ENCODE data around the gene PNPLA7. TPM values are rescaled to one million over a fixed set of nuclear protein-coding genes. Genes with fewer than 3 reads are reported as not detected.
"Not testable (repeated sequence)": the region's sequence is repeated elsewhere in the genome, so short reads cannot be mapped to it uniquely, and the experiment has no call there.

Gene PNPLA7
- total RNA-seq, 2 experiments from 2014 or later: 4.5 to 5.0 TPM

- no peak overlapping the region for H3K4me3 Mint-ChIP-seq
- POLR2A ChIA-PET: interaction anchor here (0.6 kb wide), 1 partner anchor 435 kb away, joined by 3 read pairs; no protein-coding TSS in a partner anchor
- no peak overlapping the region for H3K27ac Mint-ChIP-seq
- DNase-seq: no peak
- H3K27me3 Mint-ChIP-seq: peaks cover 3% of the 10 kb centered on the region
- CTCF ChIA-PET: interaction anchor here (0.6 to 1.4 kb wide), 2 partner anchors 62 to 108 kb away, joined by 3 to 4 read pairs; partner anchors contain the start of genes EXD3 and NOXA1
- peaks cover 18% of the 10 kb centered on the region for H3K4me1 Mint-ChIP-seq
- H3K9me3 Mint-ChIP-seq: peaks cover 2% of the 10 kb centered on the region
- peaks cover 3% of the 10 kb centered on the region for H3K36me3 Mint-ChIP-seq (ENCODE audit: low read depth)
Measured at GRCh38 chr9:137531099-137531765, 19.0 kb downstream of the PNPLA7 start.

- no peak for DNase-seq
- CTCF ChIA-PET: interaction anchor here (0.6 kb wide), 1 partner anchor 61 kb away, joined by 3 read pairs; no protein-coding TSS in a partner anchor
- Mint-ChIP-seq H3K27ac (no peak overlapping the region), H3K9me3 (no peaks in the 10 kb centered on the region), H3K4me3 (no peak overlapping the region), H3K36me3 (ENCODE audit: low read depth) (no peaks in the 10 kb centered on the region), H3K4me1 (peaks cover 16% of the 10 kb centered on the region), H3K27me3 (peaks cover 3% of the 10 kb centered on the region)
- POLR2A ChIA-PET: no interaction called here
Measured at GRCh38 chr9:137530331-137530730, 19.9 kb downstream of the PNPLA7 start.

GRCh38 chr9:137524981-137525317 lies 25.3 kb downstream of the PNPLA7 start:
- POLR2A ChIA-PET: no interaction called here
- Mint-ChIP-seq H3K36me3 (ENCODE audit: low read depth) (no peaks in the 10 kb centered on the region), H3K4me1 (peaks cover 2% of the 10 kb centered on the region)

GRCh38 chr9:137524161-137524980 lies 25.8 kb downstream of the PNPLA7 start:
- DNase-seq: no peak
- H3K9me3 Mint-ChIP-seq: no peaks in the 10 kb centered on the region
- peaks cover 2% of the 10 kb centered on the region for H3K4me1 Mint-ChIP-seq
- ChIA-PET POLR2A (no interaction called here), CTCF (interaction anchor here (0.9 to 2.4 kb wide), 3 partner anchors 10 to 102 kb away, joined by 3 to 7 read pairs (median 5); partner anchors contain the start of genes EXD3 and NOXA1)
- peaks cover 3% of the 10 kb centered on the region for H3K27me3 Mint-ChIP-seq
- H3K27ac Mint-ChIP-seq: no peak overlapping the region
- H3K36me3 Mint-ChIP-seq (ENCODE audit: low read depth): no peaks in the 10 kb centered on the region
- no peak overlapping the region for H3K4me3 Mint-ChIP-seq

More at GRCh38 chr9:137524981-137525317, 25.3 kb downstream of the PNPLA7 start:
- Mint-ChIP-seq H3K27ac (no peak overlapping the region), H3K27me3 (peaks cover 3% of the 10 kb centered on the region), H3K4me3 (no peak overlapping the region), H3K9me3 (no peaks in the 10 kb centered on the region)
- DNase-seq: no peak
- CTCF ChIA-PET: interaction anchor here (0.9 to 2.4 kb wide), 3 partner anchors 10 to 102 kb away, joined by 3 to 7 read pairs (median 5); partner anchors contain the start of genes EXD3 and NOXA1

GRCh38 chr9:137522746-137523455 lies 27.3 kb downstream of the PNPLA7 start:
- ChIA-PET CTCF (interaction anchor here (0.7 to 1.4 kb wide), 2 partner anchors 10 to 79 kb away, joined by 3 read pairs; no protein-coding TSS in a partner anchor), POLR2A (no interaction called here)
- peaks cover 2% of the 10 kb centered on the region for H3K4me1 Mint-ChIP-seq
- H3K27me3 Mint-ChIP-seq: peaks cover under 1% of the 10 kb centered on the region
- no peak overlapping the region for H3K4me3 Mint-ChIP-seq
- H3K27ac Mint-ChIP-seq: no peak overlapping the region
- H3K9me3 Mint-ChIP-seq: no peaks in the 10 kb centered on the region
- no peaks in the 10 kb centered on the region for H3K36me3 Mint-ChIP-seq (ENCODE audit: low read depth)
- no peak for DNase-seq

- Mint-ChIP-seq H3K27ac (no peak overlapping the region), H3K36me3 (ENCODE audit: low read depth) (no peaks in the 10 kb centered on the region), H3K4me3 (no peak overlapping the region), H3K9me3 (no peaks in the 10 kb centered on the region), H3K4me1 (no peaks in the 10 kb centered on the region), H3K27me3 (no peaks in the 10 kb centered on the region)
- CTCF ChIA-PET: no interaction called here
- POLR2A ChIA-PET: no interaction called here
- no peak for DNase-seq
Measured at GRCh38 chr9:137521405-137521985, 28.7 kb downstream of the PNPLA7 start.

GRCh38 chr9:137520614-137521404 lies 29.4 kb downstream of the PNPLA7 start:
- no peaks in the 10 kb centered on the region for H3K9me3 Mint-ChIP-seq
- H3K27ac Mint-ChIP-seq: no peak overlapping the region
- H3K4me3 Mint-ChIP-seq: no peak overlapping the region
- no peaks in the 10 kb centered on the region for H3K36me3 Mint-ChIP-seq (ENCODE audit: low read depth)
- CTCF ChIA-PET: no interaction called here
- DNase-seq: no peak
- no peaks in the 10 kb centered on the region for H3K27me3 Mint-ChIP-seq
- H3K4me1 Mint-ChIP-seq: no peaks in the 10 kb centered on the region
- POLR2A ChIA-PET: no interaction called here

GRCh38 chr9:137519553-137519952 lies 30.6 kb downstream of the PNPLA7 start:
- ChIA-PET POLR2A (no interaction called here), CTCF (no interaction called here)
- no peak overlapping the region for H3K4me3 Mint-ChIP-seq
- H3K4me1 Mint-ChIP-seq: no peaks in the 10 kb centered on the region
- no peak for DNase-seq
- no peaks in the 10 kb centered on the region for H3K9me3 Mint-ChIP-seq
- no peaks in the 10 kb centered on the region for H3K36me3 Mint-ChIP-seq (ENCODE audit: low read depth)
- no peak overlapping the region for H3K27ac Mint-ChIP-seq
- no peaks in the 10 kb centered on the region for H3K27me3 Mint-ChIP-seq

GRCh38 chr9:137518661-137519459 lies 31.3 kb downstream of the PNPLA7 start:
- POLR2A ChIA-PET; H3K4me3 Mint-ChIP-seq; H3K36me3 Mint-ChIP-seq (ENCODE audit: low read depth); H3K9me3 Mint-ChIP-seq; DNase-seq; H3K4me1 Mint-ChIP-seq; H3K27ac Mint-ChIP-seq; H3K27me3 Mint-ChIP-seq; CTCF ChIA-PET: not testable (repeated sequence)

- Mint-ChIP-seq H3K4me3 (no peak overlapping the region), H3K27ac (no peak overlapping the region), H3K27me3 (no peaks in the 10 kb centered on the region), H3K4me1 (peaks cover 4% of the 10 kb centered on the region), H3K36me3 (ENCODE audit: low read depth) (no peaks in the 10 kb centered on the region), H3K9me3 (no peaks in the 10 kb centered on the region)
- ChIA-PET POLR2A (no interaction called here), CTCF (no interaction called here)
- no peak for DNase-seq
Measured at GRCh38 chr9:137516144-137516917, 33.9 kb downstream of the PNPLA7 start.

GRCh38 chr9:137515338-137515724 lies 34.9 kb downstream of the PNPLA7 start:
- ChIA-PET CTCF (no interaction called here), POLR2A (no interaction called here)
- Mint-ChIP-seq H3K9me3 (no peaks in the 10 kb centered on the region), H3K27ac (no peak overlapping the region), H3K27me3 (no peaks in the 10 kb centered on the region), H3K4me1 (peaks cover 4% of the 10 kb centered on the region), H3K36me3 (ENCODE audit: low read depth) (no peaks in the 10 kb centered on the region), H3K4me3 (no peak overlapping the region)
- no peak for DNase-seq

Data from activated CD4-positive, alpha-beta memory T cell treated with anti-CD3 and anti-CD28 coated beads, Interleukin-2, amount 10 ng/mL, durations not matched to agents 7 days and 5 days (primary cell).